B cell (primary cell): ENCODE results near the gene DUSP16. TPM values are rescaled to one million over a fixed set of nuclear protein-coding genes. Genes with fewer than 3 reads are reported as not detected.

ENCODE experiments used
- ATAC-seq: fragments of 200-7000 bp; cut with Tn5 transposase; one replicate; pipeline ENCODE4 v1.10.0; 2021; ENCODE audit warnings: low read depth, mild to moderate bottlenecking, moderate number of reproducible peaks, moderate library complexity
- CTCF ChIA-PET: fragments of 350-600 bp; sonication (Branson Sonifier 250); formaldehyde crosslinking; loops from one replicate; lab custom pipeline; 2021; ENCODE audit warnings: antibody characterized with exemption, inconsistent platforms; lab: Charles Lee
- POLR2A ChIA-PET: fragments of 350-600 bp; sonication (Branson Sonifier 250); formaldehyde crosslinking; loops from one replicate; lab custom pipeline; 2021; ENCODE audit warnings: antibody characterized with exemption; lab: Charles Lee
- DNase-seq: peaks from one replicate; pipeline ENCODE4 v3.0.0; 2013
- H2AFZ ChIP-seq: 2 replicates; pipeline ENCODE4 v1.6.1; 2012; ENCODE audit warnings: mild to moderate bottlenecking, low read depth, low read length; ENCODE audit not compliant: insufficient read depth, poor library complexity, severe bottlenecking
- H3K27ac ChIP-seq, 2 donors: 1 replicate in 1 of 2; 2 replicates in 1 of 2; pipeline ENCODE4 v1.5.1; 2012 to 2013; ENCODE audit warnings: low read length in 2 of 2, mild to moderate bottlenecking in 2 of 2, moderate library complexity in 1 of 2
- H3K27me3 ChIP-seq, 4 experiments: fragments of 200-600 bp in 1 of 4; sonication (generic) in 1 of 4; replicated peaks in 1 of 4; 1 replicate in 2 of 4; 2 replicates in 2 of 4; pipeline versions ENCODE4 v1.6.1 to v1.7.0; 2013 to 2016; ENCODE audit warnings: low read length in 3 of 4, mild to moderate bottlenecking in 2 of 4, mixed read lengths in 1 of 4, moderate library complexity in 1 of 4; ENCODE audit not compliant: insufficient read depth in 4 of 4, control insufficient read depth in 3 of 4; ENCODE audit errors: control extremely low read depth in 1 of 4
- H3K36me3 ChIP-seq, 2 experiments: replicated peaks in 1 of 2; 1 replicate in 1 of 2; 2 replicates in 1 of 2; pipeline versions ENCODE4 v1.6.1 to v1.7.1; 2013; ENCODE audit warnings: low read length in 1 of 2; ENCODE audit not compliant: insufficient read depth in 2 of 2, control insufficient read depth in 1 of 2; ENCODE audit errors: control extremely low read depth in 1 of 2, extremely low read depth in 1 of 2
- H3K4me1 ChIP-seq, 2 donors: fragments of 200-600 bp in 1 of 2; sonication (generic) in 1 of 2; 1 replicate in 1 of 2; 2 replicates in 1 of 2; pipeline versions ENCODE4 v1.5.1 to v1.6.1; 2013 to 2017; ENCODE audit warnings: low read length in 2 of 2; ENCODE audit not compliant: control insufficient read depth in 2 of 2, insufficient read depth in 2 of 2
- H3K4me2 ChIP-seq: replicated peaks from 2 replicates; pipeline ENCODE3; 2012; ENCODE audit warnings: mild to moderate bottlenecking, low read depth, low read length; ENCODE audit not compliant: poor library complexity, severe bottlenecking
- H3K4me3 ChIP-seq, 5 experiments: fragments of 200-600 bp in 1 of 5; sonication (generic) in 1 of 5; 1 replicate in 3 of 5; 2 replicates in 2 of 5; pipeline versions ENCODE4 v1.5.1 to v1.7.0; 2011 to 2016; ENCODE audit warnings: low read length in 4 of 5, mild to moderate bottlenecking in 4 of 5, low read depth in 2 of 5, control low read depth in 1 of 5, moderate library complexity in 1 of 5; ENCODE audit not compliant: insufficient read depth in 1 of 5; ENCODE audit errors: control extremely low read depth in 1 of 5, extremely low read depth in 1 of 5
- H3K79me2 ChIP-seq: fragments of 200-600 bp; sonication (generic); one replicate; pipeline ENCODE4 v1.6.0; 2016; ENCODE audit warnings: low read length; ENCODE audit not compliant: control insufficient read depth, insufficient read depth
- H3K9ac ChIP-seq: fragments of 200-600 bp; sonication (generic); 2 replicates; pipeline ENCODE4 v1.6.1; 2017; ENCODE audit warnings: mild to moderate bottlenecking, low read length, moderate library complexity
- H3K9me3 ChIP-seq, 3 donors: one replicate each; pipeline versions ENCODE4 v1.6.1 to v1.7.1; 2013; ENCODE audit warnings: low read length in 2 of 3; ENCODE audit not compliant: control insufficient read depth in 2 of 3, insufficient read depth in 1 of 3; ENCODE audit errors: control extremely low read depth in 1 of 3
- H4K20me1 ChIP-seq: 2 replicates; pipeline ENCODE4 v1.6.0; 2012; ENCODE audit warnings: mild to moderate bottlenecking, low read length; ENCODE audit not compliant: insufficient read depth, control insufficient read depth, poor library complexity, severe bottlenecking
- H3K27ac Mint-ChIP-seq: one replicate; pipeline ENCODE4 v1.8.0; 2021; ENCODE audit warnings: mixed read lengths
- H3K27me3 Mint-ChIP-seq: one replicate; pipeline ENCODE4 v1.8.0; 2021; ENCODE audit warnings: mixed read lengths
- H3K4me1 Mint-ChIP-seq: one replicate; pipeline ENCODE4 v1.8.0; 2021; ENCODE audit warnings: mixed read lengths
- H3K4me3 Mint-ChIP-seq: one replicate; pipeline ENCODE4 v1.8.0; 2021; ENCODE audit warnings: mixed read lengths
- H3K9me3 Mint-ChIP-seq: one replicate; pipeline ENCODE4 v1.8.0; 2022; ENCODE audit warnings: mixed read lengths; ENCODE audit not compliant: insufficient read depth
- CTCF ChIP-seq: fragments of 200-600 bp; IDR thresholded peaks from one replicate; pipeline ENCODE4 v1.8.0; 2022; ENCODE audit warnings: antibody characterized with exemption, mild to moderate bottlenecking
- EZH2 ChIP-seq: IDR thresholded peaks from 2 replicates; pipeline ENCODE4 v1.6.1; 2012; ENCODE audit warnings: borderline replicate concordance, low read depth, mild to moderate bottlenecking, moderate library complexity, low read length; ENCODE audit not compliant: insufficient read depth, poor library complexity, severe bottlenecking
- WGBS: methylation state at CpG from one replicate; pipeline ENCODE4 v1.1.5; 2013; ENCODE audit warnings: missing lambda C conversion rate; ENCODE audit not compliant: insufficient coverage; 5-methylcytosine and 5-hydroxymethylcytosine counted together
- intact Hi-C: fragments of 100-400 bp; cut with micrococcal nuclease; formaldehyde crosslinking; loops from one replicate; pipeline ENCODE4 v1.10.0; 2022
- polyA plus RNA-seq: library from polyadenylated mRNA; depleted of rRNA; stranded (reverse); fragments of >200 nt; gene quantifications from 2 replicates; pipeline ENCODE4 v1.2.3, GENCODE V29; 2012
- total RNA-seq, 2 donors: library from RNA; stranded (reverse); fragments of 120-200 nt in 1 of 2; gene quantifications; 1 replicate in 1 of 2; 2 replicates in 1 of 2; pipeline versions ENCODE4 v1.2.3 to v1.2.4, GENCODE V29; 2013 to 2022

DUSP16 gene
- total and polyA plus RNA-seq, 2 donors (not counting 1 experiment from before 2014, with no cell fraction given) = 0.37 to 5.6 TPM

- WGBS = 100% methylated on average over 2 of the region's 5 CpGs
- H3K27ac ChIP-seq = no peak overlapping the region
- no peak overlapping the region for H3K27ac Mint-ChIP-seq
Measured at GRCh38 chr12:12480074-12480473, 82.6 kb downstream of the DUSP16 start.

GRCh38 chr12:12477532-12477890, 85.2 kb downstream of the DUSP16 start:
- POLR2A ChIA-PET = no interaction called here

More at GRCh38 chr12:12480074-12480473, 82.6 kb downstream of the DUSP16 start:
- Histone ChIP-seq H3K4me3 (no peak overlapping the region), H4K20me1 (no peaks in the 10 kb centered on the region), H3K79me2 (no peaks in the 10 kb centered on the region), H2AFZ (no peak overlapping the region), H3K36me3 (peaks cover 0 to 4% of the 10 kb centered on the region in 2 experiments), H3K9me3 (no peaks in the 10 kb centered on the region), H3K4me2 (no peak overlapping the region), H3K27me3 (no peaks in the 10 kb centered on the region), H3K9ac (no peak overlapping the region), H3K4me1 (peaks cover 6 to 7% of the 10 kb centered on the region in 2 donors)
- no peaks in the 10 kb centered on the region for H3K9me3 Mint-ChIP-seq
- ChIA-PET CTCF (interaction anchor here (1.4 kb wide), 1 partner anchor 14 kb away, joined by 4 read pairs; no protein-coding TSS in a partner anchor), POLR2A (no interaction called here)
- peaks cover 22% of the 10 kb centered on the region for H3K4me1 Mint-ChIP-seq
- intact Hi-C loops = loop anchor here (5.0 kb wide), 1 partner anchor 82 kb away; the partner anchor contains the start of gene DUSP16
- DNase-seq = no peak
- ATAC-seq = no peak
- H3K27me3 Mint-ChIP-seq = no peaks in the 10 kb centered on the region
- H3K4me3 Mint-ChIP-seq = no peak overlapping the region
- TF ChIP-seq EZH2 (no peak), CTCF (no peak)

More at GRCh38 chr12:12477532-12477890, 85.2 kb downstream of the DUSP16 start:
- Histone ChIP-seq H3K4me2 (no peak overlapping the region), H3K4me3 (no peak overlapping the region), H3K9me3 (no peaks in the 10 kb centered on the region), H4K20me1 (no peaks in the 10 kb centered on the region), H3K27me3 (no peaks in the 10 kb centered on the region), H3K36me3 (peaks cover 0 to 6% of the 10 kb centered on the region in 2 experiments), H3K79me2 (no peaks in the 10 kb centered on the region), H3K4me1 (peaks cover 0 to 1% of the 10 kb centered on the region in 2 donors), H3K9ac (no peak overlapping the region), H3K27ac (no peak overlapping the region), H2AFZ (no peak overlapping the region)
- Mint-ChIP-seq H3K4me3 (no peak overlapping the region), H3K27ac (no peak overlapping the region), H3K9me3 (no peaks in the 10 kb centered on the region), H3K27me3 (no peaks in the 10 kb centered on the region), H3K4me1 (peaks cover 21% of the 10 kb centered on the region)
- CTCF ChIA-PET = interaction anchor here (1.4 kb wide), 1 partner anchor 259 kb away, joined by 5 read pairs; no protein-coding TSS in a partner anchor
- ATAC-seq = no peak
- 98% methylated on average over 14 of the region's 14 CpGs for WGBS
- no peak for TF ChIP-seq CTCF
- TF ChIP-seq EZH2 = no peak
- intact Hi-C loops = no loop called here
- no peak for DNase-seq
